ENCODE results near the gene LYST.

DNA sequence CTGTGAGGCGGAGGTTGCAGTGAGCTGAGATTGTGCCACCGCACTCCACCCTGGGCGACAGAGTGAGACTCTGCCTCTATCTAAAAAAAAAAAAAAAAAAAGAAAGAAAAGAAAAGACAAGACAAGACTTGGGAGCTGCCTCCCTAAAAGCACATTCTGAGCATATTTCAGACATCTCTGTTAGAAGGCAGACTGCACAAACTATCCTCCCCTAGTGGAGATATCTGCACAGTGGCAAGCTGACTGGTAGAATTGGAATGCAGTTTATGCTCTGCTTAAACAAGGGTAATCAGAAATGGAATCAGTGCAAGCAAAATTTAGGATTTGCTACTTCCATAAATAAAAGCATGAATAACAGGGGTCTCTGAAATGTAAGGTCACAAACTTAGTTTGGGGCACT lies 248.9 kb downstream of the LYST start:
- TF ChIP-seq, protein P1, sequence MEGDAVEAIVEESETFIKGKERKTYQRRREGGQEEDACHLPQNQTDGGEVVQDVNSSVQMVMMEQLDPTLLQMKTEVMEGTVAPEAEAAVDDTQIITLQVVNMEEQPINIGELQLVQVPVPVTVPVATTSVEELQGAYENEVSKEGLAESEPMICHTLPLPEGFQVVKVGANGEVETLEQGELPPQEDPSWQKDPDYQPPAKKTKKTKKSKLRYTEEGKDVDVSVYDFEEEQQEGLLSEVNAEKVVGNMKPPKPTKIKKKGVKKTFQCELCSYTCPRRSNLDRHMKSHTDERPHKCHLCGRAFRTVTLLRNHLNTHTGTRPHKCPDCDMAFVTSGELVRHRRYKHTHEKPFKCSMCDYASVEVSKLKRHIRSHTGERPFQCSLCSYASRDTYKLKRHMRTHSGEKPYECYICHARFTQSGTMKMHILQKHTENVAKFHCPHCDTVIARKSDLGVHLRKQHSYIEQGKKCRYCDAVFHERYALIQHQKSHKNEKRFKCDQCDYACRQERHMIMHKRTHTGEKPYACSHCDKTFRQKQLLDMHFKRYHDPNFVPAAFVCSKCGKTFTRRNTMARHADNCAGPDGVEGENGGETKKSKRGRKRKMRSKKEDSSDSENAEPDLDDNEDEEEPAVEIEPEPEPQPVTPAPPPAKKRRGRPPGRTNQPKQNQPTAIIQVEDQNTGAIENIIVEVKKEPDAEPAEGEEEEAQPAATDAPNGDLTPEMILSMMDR (IDR thresholded peaks at IDR 0.05 in 8 of 11, conservative IDR thresholded peaks at IDR 0.05 in 3 of 11) = no peak
- TF ChIP-seq POLR2A (IDR thresholded peaks at IDR 0.05) (no peak), POLR2AphosphoS5 (IDR thresholded peaks at IDR 0.05) (no peak)

All from spleen (tissue), 7 donors.